GM12878 (cell line): ENCODE data around the gene EEF1G. TPM values are rescaled to one million over a fixed set of nuclear protein-coding genes. Genes with fewer than 3 reads are reported as not detected.

Experiments
- ATAC-seq: fragments of 200-7000 bp; cut with Tn5 transposase; 3 replicates; pipeline ENCODE4 v1.9.1; 2020; ENCODE audit warnings: mild to moderate bottlenecking, moderate library complexity
- BruUV-seq: library from RNA; stranded (reverse); fragments of 400-500 nt; replicated peaks from 2 replicates; lab custom pipeline; 2021; lab: Mats Ljungman, UMichigan
- CTCF ChIA-PET: fragments of 300-600 bp; sonication (Branson Sonifier 250); formaldehyde crosslinking; extraction: SDS; loops from one replicate; lab custom pipeline; 2021; ENCODE audit warnings: inconsistent platforms; lab: Yijun Ruan, JAX
- POLR2A ChIA-PET: fragments of 350-600 bp; formaldehyde crosslinking; extraction: SDS; loops from one replicate; lab custom pipeline; 2021; ENCODE audit warnings: inconsistent platforms; lab: Charles Lee
- RAD21 ChIA-PET: fragments of 300-600 bp; sonication (Branson Sonifier 250); formaldehyde crosslinking; loops from one replicate; lab custom pipeline; 2023; ENCODE audit warnings: antibody characterized with exemption; ENCODE audit not compliant: unreplicated experiment; lab: Charles Lee
- SMC1A ChIA-PET: fragments of 300-600 bp; sonication (Branson Sonifier 250); formaldehyde crosslinking; loops from one replicate; lab custom pipeline; 2023; ENCODE audit not compliant: unreplicated experiment, uncharacterized antibody; lab: Charles Lee
- DNase-seq: peaks from one replicate; pipeline ENCODE4 v3.0.0-alpha.2; 2011; ENCODE audit warnings: low read depth, low spot score
- FAIRE-seq: peaks from 3 replicates; lab custom pipeline; 2011; peaks lifted over from hg19 to GRCh38; lab: Jason Lieb, UNC
- H2AFZ ChIP-seq: 2 replicates; pipeline ENCODE4 v1.6.0; 2011; ENCODE audit warnings: low read depth, low read length, control low read depth; ENCODE audit not compliant: control insufficient read depth
- H3K27ac ChIP-seq: 2 replicates; pipeline ENCODE4 v1.5.1; 2011; ENCODE audit warnings: control low read depth; ENCODE audit not compliant: control insufficient read depth, insufficient read depth
- H3K27me3 ChIP-seq, 2 experiments: replicated peaks in 1 of 2; 2 replicates each; pipeline versions ENCODE4 v1.6.0 to v1.6.1; 2011; ENCODE audit warnings: low read length in 1 of 2; ENCODE audit not compliant: control insufficient read depth in 2 of 2, insufficient read depth in 2 of 2
- H3K36me3 ChIP-seq, 2 experiments: 2 replicates each; pipeline ENCODE4 v1.5.1; 2011; ENCODE audit warnings: low read length in 1 of 2; ENCODE audit not compliant: control insufficient read depth in 2 of 2, insufficient read depth in 2 of 2
- H3K4me1 ChIP-seq: 2 replicates; pipeline ENCODE4 v1.6.1; 2011; ENCODE audit warnings: mild to moderate bottlenecking, low read length, moderate library complexity, mixed read lengths; ENCODE audit not compliant: control insufficient read depth, insufficient read depth
- H3K4me2 ChIP-seq: 2 replicates; pipeline ENCODE4 v1.6.0; 2011; ENCODE audit warnings: control low read depth; ENCODE audit not compliant: control insufficient read depth, insufficient read depth
- H3K4me3 ChIP-seq: fragments of 200-600 bp; sonication (generic); 2 replicates; pipeline ENCODE4 v1.5.1; 2016
- H3K79me2 ChIP-seq: 2 replicates; pipeline ENCODE4 v1.6.0; 2011; ENCODE audit warnings: low read length; ENCODE audit not compliant: control insufficient read depth, insufficient read depth
- H3K9ac ChIP-seq: 2 replicates; pipeline ENCODE4 v1.8.0; 2011; ENCODE audit warnings: low read length, control low read depth, mixed read lengths; ENCODE audit not compliant: control insufficient read depth, insufficient read depth
- H3K9me3 ChIP-seq: replicated peaks from 3 replicates; pipeline ENCODE4 v1.5.1; 2011; ENCODE audit warnings: mild to moderate bottlenecking, low read length; ENCODE audit not compliant: control insufficient read depth, insufficient read depth
- H4K20me1 ChIP-seq: 2 replicates; pipeline ENCODE4 v1.6.0; 2011; ENCODE audit not compliant: control insufficient read depth, insufficient read depth
- BACH1 ChIP-seq: fragments of 450-650 bp; IDR thresholded peaks from 2 replicates; pipeline ENCODE4 v1.6.1; 2017; ENCODE audit warnings: mild to moderate bottlenecking, borderline replicate concordance
- BCL11A ChIP-seq: IDR thresholded peaks from 2 replicates; pipeline ENCODE4 v1.6.1; 2011; ENCODE audit warnings: low read depth, low read length
- CEBPB ChIP-seq, 2 experiments: fragments of 150-350 bp in 1 of 2; IDR thresholded peaks; 2 replicates each; pipeline ENCODE4 v1.6.1; 2012 to 2014; ENCODE audit warnings: low read depth in 2 of 2, low read length in 2 of 2, borderline replicate concordance in 1 of 2, inconsistent platforms in 1 of 2
- CHD1 ChIP-seq: IDR thresholded peaks from 2 replicates; pipeline ENCODE4 v1.6.1; 2012; ENCODE audit warnings: low read depth, low read length, improper control_type of control experiment
- EGR1 ChIP-seq, 2 experiments: IDR thresholded peaks; 1 replicate in 1 of 2; 2 replicates in 1 of 2; pipeline ENCODE4 v1.6.1; 2011 to 2012; ENCODE audit warnings: low read depth in 2 of 2, low read length in 2 of 2, borderline replicate concordance in 1 of 2, mild to moderate bottlenecking in 1 of 2, moderate library complexity in 1 of 2
- IKZF1 ChIP-seq: fragments of 450-650 bp; conservative IDR thresholded peaks from 2 replicates; pipeline ENCODE4 v1.6.1; 2017; ENCODE audit warnings: antibody characterized with exemption, mild to moderate bottlenecking
- JUND ChIP-seq: IDR thresholded peaks from 2 replicates; pipeline ENCODE4 v1.6.1; 2012; ENCODE audit warnings: low read depth, mild to moderate bottlenecking, low read length, improper control_type of control experiment, moderate library complexity
- NR2C1 ChIP-seq: fragments of 450-650 bp; IDR thresholded peaks from 2 replicates; pipeline ENCODE4 v1.6.1; 2017; ENCODE audit warnings: antibody characterized with exemption, mild to moderate bottlenecking, moderate library complexity
- NR2F1 ChIP-seq: fragments of 450-650 bp; conservative IDR thresholded peaks from 2 replicates; pipeline ENCODE4 v1.6.1; 2017; ENCODE audit warnings: mild to moderate bottlenecking
- RUNX3 ChIP-seq: IDR thresholded peaks from 2 replicates; pipeline ENCODE4 v1.6.1; 2012; ENCODE audit warnings: low read length, inconsistent platforms
- SREBF1 ChIP-seq: IDR thresholded peaks from 2 replicates; pipeline ENCODE4 v1.6.1; 2012; ENCODE audit warnings: mild to moderate bottlenecking, low read length
- ZNF207 ChIP-seq: fragments of 450-650 bp; IDR thresholded peaks from 2 replicates; pipeline ENCODE4 v1.6.1; 2014; ENCODE audit warnings: antibody characterized with exemption, mild to moderate bottlenecking, borderline replicate concordance
- ZZZ3 ChIP-seq: IDR thresholded peaks from 2 replicates; pipeline ENCODE4 v1.6.1; 2011; ENCODE audit warnings: low read depth; ENCODE audit not compliant: control insufficient read depth, insufficient read length
- WGBS: methylation state at CpG from one replicate; pipeline ENCODE4 v1.1.6; 2016; ENCODE audit warnings: low lambda C conversion rate; ENCODE audit not compliant: insufficient replicate concordance, insufficient coverage; ENCODE audit errors: missing lambda C conversion rate; 5-methylcytosine and 5-hydroxymethylcytosine counted together
- in situ Hi-C: fragments of 300-500 bp; cut with MboI; formaldehyde crosslinking; loops from 9 replicates; pipeline ENCODE4 v1.14.3; 2018; ENCODE audit warnings: mixed read lengths
- intact Hi-C: fragments of 100-400 bp; cut with micrococcal nuclease; formaldehyde crosslinking; loops from one replicate; pipeline ENCODE4 v1.14.2; 2022; ENCODE audit not compliant: unreplicated experiment
- polyA plus RNA-seq, 11 experiments: library from polyadenylated mRNA; depleted of rRNA in 4 of 11; unstranded in 6 of 11; stranded (reverse) in 5 of 11; fragments of >200 nt; fragmentation: Nextera tagmentation in 4 of 11; fragmentation: Illumina TruSeq in 1 of 11; extraction: Ambion mirVana in 4 of 11; extraction: Trizol in 1 of 11; gene quantifications; 1 replicate in 1 of 11; 2 replicates in 10 of 11; pipeline versions ENCODE4 v1.2.1 to v1.2.3, GENCODE V29; 2011 to 2016; ENCODE audit warnings: inconsistent platforms in 2 of 11, missing spikeins in 2 of 11, low read depth in 1 of 11
- total RNA-seq, 4 experiments: library from RNA; depleted of rRNA in 3 of 4; stranded (reverse); fragments of >200 nt in 3 of 4; fragmentation: Illumina TruSeq in 1 of 4; extraction: Trizol in 1 of 4; gene quantifications; 2 replicates each; pipeline versions ENCODE4 v1.2.1 to v1.2.3, GENCODE V29; 2013 to 2021
- TF ChIP-seq, protein P1 (sequence below), 3 experiments: IDR thresholded peaks in 2 of 3; conservative IDR thresholded peaks in 1 of 3; 2 replicates each; pipeline ENCODE4 v1.5.1; 2011; ENCODE audit warnings: low read depth in 3 of 3, low read length in 3 of 3, mild to moderate bottlenecking in 3 of 3, control low read depth in 2 of 3, moderate library complexity in 2 of 3, inconsistent platforms in 1 of 3, mixed read lengths in 1 of 3; ENCODE audit not compliant: control insufficient read depth in 2 of 3, insufficient read depth in 1 of 3; ENCODE audit errors: extremely low read depth in 1 of 3
- TF ChIP-seq, protein P2 (sequence below): IDR thresholded peaks from 2 replicates; pipeline ENCODE4 v1.6.1; 2011; ENCODE audit warnings: low read depth, mild to moderate bottlenecking, low read length, moderate library complexity, borderline replicate concordance; ENCODE audit errors: extremely low read depth
- TF ChIP-seq, protein P3 (sequence below): fragments of 450-650 bp; IDR thresholded peaks from 2 replicates; pipeline ENCODE4 v1.6.1; 2017; ENCODE audit warnings: low read depth, mild to moderate bottlenecking, moderate library complexity

Gene EEF1G
- total and polyA plus RNA-seq, 10 of the 15 experiments (the other 5 are each of a cell fraction or from before 2014, with no cell fraction given), result 850 to 2,739 (median 2,277) TPM

DNA sequence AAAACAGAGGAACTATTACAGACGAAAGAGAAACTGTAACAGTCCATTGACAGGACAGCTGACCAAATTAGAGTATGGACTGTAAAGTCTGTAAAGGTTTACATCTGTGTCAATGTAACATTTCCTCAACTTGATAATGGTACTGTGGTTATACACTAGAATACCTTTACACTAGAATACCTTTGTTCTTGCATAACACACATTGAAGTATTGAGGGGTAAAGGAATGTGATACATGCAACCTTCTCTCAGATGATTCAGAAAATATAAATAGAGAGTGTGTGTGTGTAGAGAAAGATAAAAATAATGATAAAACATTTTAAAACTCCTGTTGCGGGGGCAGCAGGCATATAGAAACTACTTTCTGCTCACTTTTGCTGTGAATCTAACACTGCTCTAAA lies 5.6 kb upstream of the EEF1G start:
- POLR2A ChIA-PET, result interaction anchor here (0.6 to 0.7 kb wide), 3 partner anchors 222 to 1079 kb away, joined by 4 to 8 read pairs (median 4); no protein-coding TSS in a partner anchor
- DNase-seq, result no peak
- ATAC-seq, result no peak
- Histone ChIP-seq H3K36me3 (peaks cover 16 to 19% of the 10 kb centered on the region in 2 experiments; a peak in 3 of 4 replicates), H3K79me2 (peaks cover 9% of the 10 kb centered on the region), H3K4me2 (no peak overlapping the region), H3K27me3 (no peaks in the 10 kb centered on the region), H4K20me1 (no peaks in the 10 kb centered on the region), H3K4me3 (no peak overlapping the region), H3K4me1 (peaks cover 5% of the 10 kb centered on the region; the same call in 1 of the 2 replicates), H3K27ac (no peak overlapping the region), H2AFZ (no peak overlapping the region), H3K9ac (no peak overlapping the region), H3K9me3 (no peaks in the 10 kb centered on the region)
- no TSS peak for BruUV-seq
- FAIRE-seq, result no peak
- WGBS, result 97% methylated on average over 2 of the region's 2 CpGs
- CTCF ChIA-PET, result interaction anchor here (0.7 to 1.2 kb wide), 2 partner anchors 37 to 277 kb away, joined by 3 read pairs; no protein-coding TSS in a partner anchor
- no peak for TF ChIP-seq NR2F1
- no peak for TF ChIP-seq IKZF1
- no peak for TF ChIP-seq ZZZ3
- no peak for TF ChIP-seq BCL11A
- no peak for TF ChIP-seq ZNF207
- no peak for TF ChIP-seq RUNX3
- TF ChIP-seq EGR1 (IDR thresholded peaks at IDR 0.05; ENCODE audit: borderline replicate concordance in 1 of 2, low read depth in 2 of 2, low read length in 2 of 2), result no peak
- TF ChIP-seq JUND, result no peak
- TF ChIP-seq, protein P1, sequence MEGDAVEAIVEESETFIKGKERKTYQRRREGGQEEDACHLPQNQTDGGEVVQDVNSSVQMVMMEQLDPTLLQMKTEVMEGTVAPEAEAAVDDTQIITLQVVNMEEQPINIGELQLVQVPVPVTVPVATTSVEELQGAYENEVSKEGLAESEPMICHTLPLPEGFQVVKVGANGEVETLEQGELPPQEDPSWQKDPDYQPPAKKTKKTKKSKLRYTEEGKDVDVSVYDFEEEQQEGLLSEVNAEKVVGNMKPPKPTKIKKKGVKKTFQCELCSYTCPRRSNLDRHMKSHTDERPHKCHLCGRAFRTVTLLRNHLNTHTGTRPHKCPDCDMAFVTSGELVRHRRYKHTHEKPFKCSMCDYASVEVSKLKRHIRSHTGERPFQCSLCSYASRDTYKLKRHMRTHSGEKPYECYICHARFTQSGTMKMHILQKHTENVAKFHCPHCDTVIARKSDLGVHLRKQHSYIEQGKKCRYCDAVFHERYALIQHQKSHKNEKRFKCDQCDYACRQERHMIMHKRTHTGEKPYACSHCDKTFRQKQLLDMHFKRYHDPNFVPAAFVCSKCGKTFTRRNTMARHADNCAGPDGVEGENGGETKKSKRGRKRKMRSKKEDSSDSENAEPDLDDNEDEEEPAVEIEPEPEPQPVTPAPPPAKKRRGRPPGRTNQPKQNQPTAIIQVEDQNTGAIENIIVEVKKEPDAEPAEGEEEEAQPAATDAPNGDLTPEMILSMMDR (IDR thresholded peaks at IDR 0.05 in 2 of 3, conservative IDR thresholded peaks at IDR 0.05 in 1 of 3; ENCODE audit: control insufficient read depth in 2 of 3, extremely low read depth in 1 of 3, insufficient read depth in 1 of 3, low read depth in 3 of 3, low read length in 3 of 3), result no peak
- no peak for TF ChIP-seq CHD1
- no peak for TF ChIP-seq NR2C1
- no peak for TF ChIP-seq BACH1
- no peak for TF ChIP-seq SREBF1
- TF ChIP-seq, protein P2, sequence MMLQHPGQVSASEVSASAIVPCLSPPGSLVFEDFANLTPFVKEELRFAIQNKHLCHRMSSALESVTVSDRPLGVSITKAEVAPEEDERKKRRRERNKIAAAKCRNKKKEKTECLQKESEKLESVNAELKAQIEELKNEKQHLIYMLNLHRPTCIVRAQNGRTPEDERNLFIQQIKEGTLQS, result no peak
- TF ChIP-seq, protein P3, sequence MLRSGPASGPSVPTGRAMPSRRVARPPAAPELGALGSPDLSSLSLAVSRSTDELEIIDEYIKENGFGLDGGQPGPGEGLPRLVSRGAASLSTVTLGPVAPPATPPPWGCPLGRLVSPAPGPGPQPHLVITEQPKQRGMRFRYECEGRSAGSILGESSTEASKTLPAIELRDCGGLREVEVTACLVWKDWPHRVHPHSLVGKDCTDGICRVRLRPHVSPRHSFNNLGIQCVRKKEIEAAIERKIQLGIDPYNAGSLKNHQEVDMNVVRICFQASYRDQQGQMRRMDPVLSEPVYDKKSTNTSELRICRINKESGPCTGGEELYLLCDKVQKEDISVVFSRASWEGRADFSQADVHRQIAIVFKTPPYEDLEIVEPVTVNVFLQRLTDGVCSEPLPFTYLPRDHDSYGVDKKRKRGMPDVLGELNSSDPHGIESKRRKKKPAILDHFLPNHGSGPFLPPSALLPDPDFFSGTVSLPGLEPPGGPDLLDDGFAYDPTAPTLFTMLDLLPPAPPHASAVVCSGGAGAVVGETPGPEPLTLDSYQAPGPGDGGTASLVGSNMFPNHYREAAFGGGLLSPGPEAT, result no peak
- TF ChIP-seq CEBPB (IDR thresholded peaks at IDR 0.05; ENCODE audit: borderline replicate concordance in 1 of 2, low read depth in 2 of 2, low read length in 2 of 2), result no peak
- SMC1A ChIA-PET, result no interaction called here
- intact Hi-C loops (no loop called here), in situ Hi-C loops (no loop called here)
- RAD21 ChIA-PET, result no interaction called here
